Panc1 (cell line): ENCODE results near the gene LAMC2. TPM values are rescaled to one million over a fixed set of nuclear protein-coding genes. Genes with fewer than 3 reads are reported as not detected.

Experiments
- ATAC-seq: fragments of 200-7000 bp; cut with Tn5 transposase; 2 replicates; pipeline ENCODE4 v1.9.1; 2020; ENCODE audit warnings: mild to moderate bottlenecking, moderate library complexity
- BruUV-seq: library from RNA; stranded (reverse); fragments of 400-500 nt; replicated peaks from 2 replicates; lab custom pipeline; 2021; lab: Mats Ljungman, UMichigan
- CTCF ChIA-PET: fragments of 300-600 bp; sonication (Branson Sonifier 250); formaldehyde crosslinking; loops from one replicate; lab custom pipeline; 2022; ENCODE audit warnings: antibody characterized with exemption; lab: Charles Lee
- POLR2A ChIA-PET: fragments of 300-600 bp; sonication (Branson Sonifier 250); formaldehyde crosslinking; loops from one replicate; lab custom pipeline; 2022; ENCODE audit warnings: antibody characterized with exemption; lab: Charles Lee
- DNase-seq: peaks from one replicate; pipeline ENCODE4 v3.0.0-alpha.2; 2010; ENCODE audit warnings: low read depth, low spot score
- H3K27ac ChIP-seq: 2 replicates; pipeline ENCODE4 v1.5.1; 2011; ENCODE audit warnings: mild to moderate bottlenecking, low read length, inconsistent platforms
- H3K27me3 ChIP-seq: fragments of 200-500 bp; sonication (Bioruptor generic); 2 replicates; pipeline ENCODE4 v1.6.0; 2014; ENCODE audit warnings: low read length, inconsistent platforms; ENCODE audit not compliant: control insufficient read depth, insufficient read depth
- H3K36me3 ChIP-seq: fragments of 200-500 bp; sonication (Bioruptor generic); 2 replicates; pipeline ENCODE4 v1.5.1; 2014; ENCODE audit warnings: inconsistent platforms, mild to moderate bottlenecking, low read length, moderate library complexity; ENCODE audit not compliant: control insufficient read depth, insufficient read depth
- H3K4me1 ChIP-seq: 2 replicates; pipeline ENCODE4 v1.5.1; 2011; ENCODE audit warnings: inconsistent platforms, mild to moderate bottlenecking, low read length, moderate library complexity; ENCODE audit not compliant: control insufficient read depth, insufficient read depth
- H3K4me3 ChIP-seq, 2 experiments: 2 replicates each; pipeline ENCODE4 v1.5.1; 2011 to 2012; ENCODE audit warnings: low read depth in 2 of 2, low read length in 2 of 2, mild to moderate bottlenecking in 2 of 2, inconsistent platforms in 1 of 2, moderate library complexity in 1 of 2
- H3K9me3 ChIP-seq: fragments of 200-500 bp; sonication (Bioruptor generic); 2 replicates; pipeline ENCODE4 v1.5.1; 2014; ENCODE audit warnings: low read depth, mild to moderate bottlenecking, inconsistent platforms, low read length, moderate library complexity; ENCODE audit not compliant: control insufficient read depth, insufficient read depth
- CTCF ChIP-seq: fragments of 450-650 bp; IDR thresholded peaks from 2 replicates; pipeline ENCODE4 v1.5.1; 2017; ENCODE audit warnings: mild to moderate bottlenecking
- POLR2AphosphoS5 ChIP-seq: IDR thresholded peaks from 2 replicates; pipeline ENCODE4 v1.6.1; 2012; ENCODE audit warnings: mild to moderate bottlenecking, low read depth, low read length, moderate library complexity
- REST ChIP-seq, 2 experiments: IDR thresholded peaks; 2 replicates each; pipeline ENCODE4 v1.6.1; 2011 to 2012; ENCODE audit warnings: low read depth in 2 of 2, control low read depth in 1 of 2, low read length in 1 of 2, mild to moderate bottlenecking in 1 of 2, moderate library complexity in 1 of 2; ENCODE audit not compliant: insufficient read depth in 1 of 2
- SIN3A ChIP-seq: IDR thresholded peaks from 2 replicates; pipeline ENCODE4 v1.6.1; 2012; ENCODE audit warnings: low read depth, mild to moderate bottlenecking, low read length, moderate library complexity, borderline replicate concordance; ENCODE audit not compliant: insufficient read depth
- TCF7L2 ChIP-seq: IDR thresholded peaks from 2 replicates; pipeline ENCODE4 v1.6.1; 2011; ENCODE audit warnings: mild to moderate bottlenecking, low read depth, low read length, inconsistent platforms
- in situ Hi-C: cut with HindIII; loops from 2 replicates; pipeline ENCODE4 v1.10.0; 2016; ENCODE audit warnings: low sequenced_read_pairs, low pct_unique_long_range_greater_than_20kb
- intact Hi-C: fragments of 100-400 bp; cut with micrococcal nuclease; formaldehyde crosslinking; loops from one replicate; pipeline ENCODE4 v1.10.0; 2022; ENCODE audit not compliant: unreplicated experiment
- total RNA-seq: library from RNA; stranded (reverse); gene quantifications from one replicate; pipeline ENCODE4 v1.2.1, GENCODE V29; 2021; ENCODE audit not compliant: unreplicated experiment

Gene LAMC2
- total RNA-seq, 1 experiment from 2014 or later: 8.3 TPM

- Histone ChIP-seq H3K4me3 (no peak overlapping the region), H3K4me1 (peaks cover 4% of the 10 kb centered on the region), H3K36me3 (no peaks in the 10 kb centered on the region), H3K27ac (no peak overlapping the region), H3K9me3 (no peaks in the 10 kb centered on the region), H3K27me3 (no peaks in the 10 kb centered on the region)
- DNase-seq (no peak), ATAC-seq (no peak)
- in situ Hi-C loops: no loop called here
- CTCF ChIA-PET: no interaction called here
- no TSS peak for BruUV-seq
- intact Hi-C loops: no loop called here
- TF ChIP-seq SIN3A (no peak), REST (IDR thresholded peaks at IDR 0.05; ENCODE audit: insufficient read depth in 1 of 2, low read depth in 2 of 2, low read length in 1 of 2) (no peak), TCF7L2 (no peak), POLR2AphosphoS5 (no peak), CTCF (no peak)
- POLR2A ChIA-PET: no interaction called here
Measured at GRCh38 chr1:183175631-183176030, 10.4 kb upstream of the LAMC2 start.

DNA sequence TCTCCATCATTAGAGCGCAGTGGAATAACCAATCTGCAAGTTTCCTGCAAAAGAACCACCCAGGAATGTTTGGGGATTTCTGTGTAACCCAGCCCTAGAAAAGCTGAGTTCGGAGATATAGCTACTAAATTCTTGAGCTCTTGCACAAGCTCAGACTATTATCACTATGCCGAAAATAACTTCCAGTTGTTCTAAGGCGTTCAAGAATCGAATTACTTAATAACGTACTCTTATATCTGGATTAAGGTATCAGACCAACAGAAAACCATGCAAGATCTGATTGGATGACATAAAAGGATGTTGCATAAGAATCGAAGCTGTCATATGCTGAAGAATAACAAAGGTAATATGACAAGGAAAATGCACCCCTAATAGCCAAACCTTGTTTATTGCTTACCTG is 7.5 kb upstream of the LAMC2 start:
- Histone ChIP-seq H3K4me1 (peaks cover 10% of the 10 kb centered on the region), H3K4me3 (no peak overlapping the region), H3K27me3 (no peaks in the 10 kb centered on the region), H3K9me3 (no peaks in the 10 kb centered on the region), H3K36me3 (no peaks in the 10 kb centered on the region), H3K27ac (no peak overlapping the region)
- no TSS peak for BruUV-seq
- in situ Hi-C loops (no loop called here), intact Hi-C loops (no loop called here)
- TF ChIP-seq SIN3A: no peak
- TF ChIP-seq CTCF: no peak
- TF ChIP-seq TCF7L2: no peak
- no peak for TF ChIP-seq REST (IDR thresholded peaks at IDR 0.05; ENCODE audit: insufficient read depth in 1 of 2, low read depth in 2 of 2, low read length in 1 of 2)
- TF ChIP-seq POLR2AphosphoS5: no peak
- DNase-seq: no peak
- CTCF ChIA-PET: no interaction called here
- ATAC-seq: no peak
- POLR2A ChIA-PET: no interaction called here
